HCT116 (cell line): ENCODE results near the gene ABHD1.

Experiments
- CEBPB ChIP-seq: IDR thresholded peaks from 2 replicates; pipeline ENCODE4 v1.6.1; 2012; ENCODE audit warnings: low read depth
- EZH2 ChIP-seq: fragments of 200-600 bp; sonication (generic); IDR thresholded peaks from 2 replicates; pipeline ENCODE4 v1.6.1; 2017; ENCODE audit warnings: antibody characterized with exemption, mixed run types
- JUND ChIP-seq: IDR thresholded peaks from 2 replicates; pipeline ENCODE4 v1.6.1; 2012
- POLR2AphosphoS5 ChIP-seq: IDR thresholded peaks from 2 replicates; pipeline ENCODE4 v1.6.1; 2011; ENCODE audit warnings: mild to moderate bottlenecking, low read depth, low read length, moderate library complexity
- SIN3A ChIP-seq: IDR thresholded peaks from 2 replicates; pipeline ENCODE4 v1.6.1; 2012; ENCODE audit warnings: low read depth
- TF ChIP-seq, protein P1 (sequence below): IDR thresholded peaks from 2 replicates; pipeline ENCODE4 v1.6.1; 2012
- TF ChIP-seq, protein P2 (sequence below): IDR thresholded peaks from 2 replicates; pipeline ENCODE4 v1.6.1; 2012; ENCODE audit warnings: low read depth
- TF ChIP-seq, protein P3 (sequence below), 3 experiments: fragments of 200-600 bp in 1 of 3; sonication (generic) in 1 of 3; IDR thresholded peaks in 2 of 3; conservative IDR thresholded peaks in 1 of 3; 2 replicates each; pipeline ENCODE4 v1.5.1; 2012 to 2017; ENCODE audit warnings: low read depth in 2 of 3, low read length in 2 of 3, antibody characterized with exemption in 1 of 3, borderline replicate concordance in 1 of 3, control low read depth in 1 of 3, mild to moderate bottlenecking in 1 of 3, mixed read lengths in 1 of 3, mixed run types in 1 of 3, moderate library complexity in 1 of 3; ENCODE audit not compliant: insufficient read depth in 1 of 3
- TF ChIP-seq, protein P4 (sequence below): IDR thresholded peaks from 2 replicates; pipeline ENCODE4 v1.6.1; 2011; ENCODE audit warnings: mild to moderate bottlenecking, low read length, moderate library complexity; ENCODE audit not compliant: insufficient replicate concordance; ENCODE audit errors: extremely low read depth

DNA sequence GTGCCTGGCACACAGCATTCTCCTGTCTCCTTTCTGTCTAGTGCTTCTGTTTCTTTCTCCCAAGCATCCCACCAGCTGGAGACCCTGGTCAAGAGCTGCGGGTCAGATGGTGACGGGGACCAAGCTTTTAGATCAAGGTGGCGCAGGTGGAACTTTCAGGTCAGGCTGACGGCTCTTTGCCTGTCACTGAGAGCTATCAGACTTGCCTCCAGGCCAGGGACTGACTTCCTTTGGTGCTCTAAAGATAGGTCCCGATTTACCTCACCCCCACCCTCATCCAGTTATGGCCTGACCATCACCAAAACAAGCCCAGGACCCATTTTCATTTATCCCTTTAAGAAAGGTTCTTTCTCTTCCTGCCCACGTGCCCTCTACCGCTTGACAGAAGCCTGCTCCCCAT is 46.4 kb upstream of the ABHD1 start:
- TF ChIP-seq SIN3A (no peak), JUND (no peak), CEBPB (no peak), POLR2AphosphoS5 (no peak), EZH2 (no peak)
- TF ChIP-seq, protein P1, sequence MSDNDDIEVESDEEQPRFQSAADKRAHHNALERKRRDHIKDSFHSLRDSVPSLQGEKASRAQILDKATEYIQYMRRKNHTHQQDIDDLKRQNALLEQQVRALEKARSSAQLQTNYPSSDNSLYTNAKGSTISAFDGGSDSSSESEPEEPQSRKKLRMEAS = no peak
- TF ChIP-seq, protein P2, sequence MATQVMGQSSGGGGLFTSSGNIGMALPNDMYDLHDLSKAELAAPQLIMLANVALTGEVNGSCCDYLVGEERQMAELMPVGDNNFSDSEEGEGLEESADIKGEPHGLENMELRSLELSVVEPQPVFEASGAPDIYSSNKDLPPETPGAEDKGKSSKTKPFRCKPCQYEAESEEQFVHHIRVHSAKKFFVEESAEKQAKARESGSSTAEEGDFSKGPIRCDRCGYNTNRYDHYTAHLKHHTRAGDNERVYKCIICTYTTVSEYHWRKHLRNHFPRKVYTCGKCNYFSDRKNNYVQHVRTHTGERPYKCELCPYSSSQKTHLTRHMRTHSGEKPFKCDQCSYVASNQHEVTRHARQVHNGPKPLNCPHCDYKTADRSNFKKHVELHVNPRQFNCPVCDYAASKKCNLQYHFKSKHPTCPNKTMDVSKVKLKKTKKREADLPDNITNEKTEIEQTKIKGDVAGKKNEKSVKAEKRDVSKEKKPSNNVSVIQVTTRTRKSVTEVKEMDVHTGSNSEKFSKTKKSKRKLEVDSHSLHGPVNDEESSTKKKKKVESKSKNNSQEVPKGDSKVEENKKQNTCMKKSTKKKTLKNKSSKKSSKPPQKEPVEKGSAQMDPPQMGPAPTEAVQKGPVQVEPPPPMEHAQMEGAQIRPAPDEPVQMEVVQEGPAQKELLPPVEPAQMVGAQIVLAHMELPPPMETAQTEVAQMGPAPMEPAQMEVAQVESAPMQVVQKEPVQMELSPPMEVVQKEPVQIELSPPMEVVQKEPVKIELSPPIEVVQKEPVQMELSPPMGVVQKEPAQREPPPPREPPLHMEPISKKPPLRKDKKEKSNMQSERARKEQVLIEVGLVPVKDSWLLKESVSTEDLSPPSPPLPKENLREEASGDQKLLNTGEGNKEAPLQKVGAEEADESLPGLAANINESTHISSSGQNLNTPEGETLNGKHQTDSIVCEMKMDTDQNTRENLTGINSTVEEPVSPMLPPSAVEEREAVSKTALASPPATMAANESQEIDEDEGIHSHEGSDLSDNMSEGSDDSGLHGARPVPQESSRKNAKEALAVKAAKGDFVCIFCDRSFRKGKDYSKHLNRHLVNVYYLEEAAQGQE = no peak
- TF ChIP-seq, protein P3, sequence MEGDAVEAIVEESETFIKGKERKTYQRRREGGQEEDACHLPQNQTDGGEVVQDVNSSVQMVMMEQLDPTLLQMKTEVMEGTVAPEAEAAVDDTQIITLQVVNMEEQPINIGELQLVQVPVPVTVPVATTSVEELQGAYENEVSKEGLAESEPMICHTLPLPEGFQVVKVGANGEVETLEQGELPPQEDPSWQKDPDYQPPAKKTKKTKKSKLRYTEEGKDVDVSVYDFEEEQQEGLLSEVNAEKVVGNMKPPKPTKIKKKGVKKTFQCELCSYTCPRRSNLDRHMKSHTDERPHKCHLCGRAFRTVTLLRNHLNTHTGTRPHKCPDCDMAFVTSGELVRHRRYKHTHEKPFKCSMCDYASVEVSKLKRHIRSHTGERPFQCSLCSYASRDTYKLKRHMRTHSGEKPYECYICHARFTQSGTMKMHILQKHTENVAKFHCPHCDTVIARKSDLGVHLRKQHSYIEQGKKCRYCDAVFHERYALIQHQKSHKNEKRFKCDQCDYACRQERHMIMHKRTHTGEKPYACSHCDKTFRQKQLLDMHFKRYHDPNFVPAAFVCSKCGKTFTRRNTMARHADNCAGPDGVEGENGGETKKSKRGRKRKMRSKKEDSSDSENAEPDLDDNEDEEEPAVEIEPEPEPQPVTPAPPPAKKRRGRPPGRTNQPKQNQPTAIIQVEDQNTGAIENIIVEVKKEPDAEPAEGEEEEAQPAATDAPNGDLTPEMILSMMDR (IDR thresholded peaks at IDR 0.05 in 2 of 3, conservative IDR thresholded peaks at IDR 0.05 in 1 of 3; ENCODE audit: borderline replicate concordance in 1 of 3, insufficient read depth in 1 of 3, low read depth in 2 of 3, low read length in 2 of 3) = no peak
- TF ChIP-seq, protein P4, sequence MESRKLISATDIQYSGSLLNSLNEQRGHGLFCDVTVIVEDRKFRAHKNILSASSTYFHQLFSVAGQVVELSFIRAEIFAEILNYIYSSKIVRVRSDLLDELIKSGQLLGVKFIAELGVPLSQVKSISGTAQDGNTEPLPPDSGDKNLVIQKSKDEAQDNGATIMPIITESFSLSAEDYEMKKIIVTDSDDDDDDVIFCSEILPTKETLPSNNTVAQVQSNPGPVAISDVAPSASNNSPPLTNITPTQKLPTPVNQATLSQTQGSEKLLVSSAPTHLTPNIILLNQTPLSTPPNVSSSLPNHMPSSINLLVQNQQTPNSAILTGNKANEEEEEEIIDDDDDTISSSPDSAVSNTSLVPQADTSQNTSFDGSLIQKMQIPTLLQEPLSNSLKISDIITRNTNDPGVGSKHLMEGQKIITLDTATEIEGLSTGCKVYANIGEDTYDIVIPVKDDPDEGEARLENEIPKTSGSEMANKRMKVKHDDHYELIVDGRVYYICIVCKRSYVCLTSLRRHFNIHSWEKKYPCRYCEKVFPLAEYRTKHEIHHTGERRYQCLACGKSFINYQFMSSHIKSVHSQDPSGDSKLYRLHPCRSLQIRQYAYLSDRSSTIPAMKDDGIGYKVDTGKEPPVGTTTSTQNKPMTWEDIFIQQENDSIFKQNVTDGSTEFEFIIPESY = no peak
